ENCODE results near the gene ERMARD.

- TF ChIP-seq EZH2 (IDR thresholded peaks at IDR 0.05): no peak
- TF ChIP-seq POLR2AphosphoS5 (IDR thresholded peaks at IDR 0.05; ENCODE audit: borderline replicate concordance, low read depth, low read length): peak; percentile 94
- no peak for TF ChIP-seq FOXP2 (optimal IDR thresholded peaks at IDR 0.05; ENCODE audit: control extremely low read depth, extremely low read length, insufficient read depth)
These were observed 26.8 kb upstream of the ERMARD start, which contains the start of gene PHF10 for GRCh38 chr6:169724494-169725124.

Measured in SK-N-MC (cell line).